Measurements from ENCODE around the gene CACNA2D1.

The CACNA2D1 gene

GRCh38 chr7:81956520-81956919 lies 487.1 kb downstream of the CACNA2D1 start:
- H3K79me1 ChIP-seq (ENCODE audit: low read depth, low read length) = no peaks in the 10 kb centered on the region
- H3K27ac ChIP-seq (replicated peaks; ENCODE audit: low read length) = no peak overlapping the region
- H3K9me3 ChIP-seq (replicated peaks in 1 of 2; ENCODE audit: control insufficient read depth in 2 of 2, insufficient read depth in 1 of 2, low read depth in 1 of 2, low read length in 2 of 2) = no peaks in the 10 kb centered on the region
- H2BK15ac ChIP-seq (ENCODE audit: low read length) = no peak overlapping the region
- no peak overlapping the region for H2BK5ac ChIP-seq (ENCODE audit: low read length)
- H2BK120ac ChIP-seq (ENCODE audit: low read depth, low read length) = no peak overlapping the region
- WGBS, 2 donors (ENCODE audit: extremely low coverage in 2 of 2, insufficient read length in 2 of 2, insufficient replicate concordance in 1 of 2) = no CpG with 5 or more reads among the region's 4 CpGs
- no peak overlapping the region for H4K91ac ChIP-seq (ENCODE audit: low read depth, low read length, poor library complexity)
- H3K4me2 ChIP-seq (ENCODE audit: insufficient read depth, low read length, poor library complexity, severe bottlenecking) = no peak overlapping the region
- no peak overlapping the region for H3K23ac ChIP-seq (ENCODE audit: low read depth, low read length, poor library complexity)
- H3K14ac ChIP-seq (ENCODE audit: low read length) = no peak overlapping the region
- H3K4ac ChIP-seq (ENCODE audit: low read length) = no peak overlapping the region
- H2AFZ ChIP-seq (ENCODE audit: low read length) = no peak overlapping the region
- peak; percentile 46 for DNase-seq (ENCODE audit: low spot score)
- no peak overlapping the region for H2AK5ac ChIP-seq (ENCODE audit: low read depth, low read length)
- H3K27me3 ChIP-seq (ENCODE audit: control insufficient read depth in 3 of 3, insufficient read depth in 3 of 3, low read depth in 1 of 3, low read length in 3 of 3) = peaks cover 0 to 2% (median 0%) of the 10 kb centered on the region in 3 experiments
- H3K4me1 ChIP-seq (ENCODE audit: control insufficient read depth in 2 of 2, insufficient read depth in 1 of 2, low read depth in 1 of 2, low read length in 2 of 2) = no peaks in the 10 kb centered on the region
- H3K36me3 ChIP-seq (replicated peaks in 1 of 2; ENCODE audit: control insufficient read depth in 2 of 2, insufficient read depth in 2 of 2, low read length in 2 of 2) = no peaks in the 10 kb centered on the region
- H3K18ac ChIP-seq (ENCODE audit: low read length) = no peak overlapping the region
- no peak overlapping the region for H4K8ac ChIP-seq (ENCODE audit: low read depth, low read length)
- H3K4me3 ChIP-seq (ENCODE audit: low read length in 2 of 2) = no peak overlapping the region
- no peak overlapping the region for H2BK12ac ChIP-seq (ENCODE audit: low read length)
- H3K9ac ChIP-seq (ENCODE audit: low read depth, low read length, poor library complexity) = no peak overlapping the region

DNA sequence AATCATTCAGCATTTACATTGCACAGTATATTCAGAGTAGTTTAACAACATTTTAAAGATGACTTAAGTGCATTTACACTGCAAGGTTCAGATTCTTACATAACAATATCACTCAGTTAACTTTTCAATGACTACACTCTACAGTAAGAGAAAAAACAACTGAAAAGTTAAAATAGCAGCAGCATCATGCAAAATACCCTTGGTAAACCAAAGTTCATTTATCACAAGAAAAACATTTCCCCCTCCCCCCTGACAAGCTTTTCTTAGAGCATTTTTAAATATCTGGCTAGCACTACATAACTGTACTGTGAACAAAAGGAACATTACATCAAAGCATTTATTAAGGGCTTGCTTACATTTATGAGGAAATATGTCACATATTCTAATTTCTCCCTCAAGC lies 494.3 kb downstream of the CACNA2D1 start:
- H3K27me3 ChIP-seq (ENCODE audit: control insufficient read depth in 3 of 3, insufficient read depth in 3 of 3, low read depth in 1 of 3, low read length in 3 of 3) = peaks cover 0 to 2% (median 0%) of the 10 kb centered on the region in 3 experiments
- H2AK5ac ChIP-seq (ENCODE audit: low read depth, low read length) = no peak overlapping the region
- no peak overlapping the region for H2BK12ac ChIP-seq (ENCODE audit: low read length)
- no peaks in the 10 kb centered on the region for H3K9me3 ChIP-seq (replicated peaks in 1 of 2; ENCODE audit: control insufficient read depth in 2 of 2, insufficient read depth in 1 of 2, low read depth in 1 of 2, low read length in 2 of 2)
- no peak overlapping the region for H2AFZ ChIP-seq (ENCODE audit: low read length)
- no peak for DNase-seq (ENCODE audit: low spot score)
- no peak overlapping the region for H4K91ac ChIP-seq (ENCODE audit: low read depth, low read length, poor library complexity)
- no peak overlapping the region for H3K18ac ChIP-seq (ENCODE audit: low read length)
- H3K4ac ChIP-seq (ENCODE audit: low read length) = no peak overlapping the region
- H3K27ac ChIP-seq (replicated peaks; ENCODE audit: low read length) = no peak overlapping the region
- H2BK15ac ChIP-seq (ENCODE audit: low read length) = no peak overlapping the region
- no peak overlapping the region for H4K8ac ChIP-seq (ENCODE audit: low read depth, low read length)
- H3K79me1 ChIP-seq (ENCODE audit: low read depth, low read length) = no peaks in the 10 kb centered on the region
- no peak overlapping the region for H2BK120ac ChIP-seq (ENCODE audit: low read depth, low read length)
- no peak overlapping the region for H3K9ac ChIP-seq (ENCODE audit: low read depth, low read length, poor library complexity)
- no peaks in the 10 kb centered on the region for H3K36me3 ChIP-seq (replicated peaks in 1 of 2; ENCODE audit: control insufficient read depth in 2 of 2, insufficient read depth in 2 of 2, low read length in 2 of 2)
- no peak overlapping the region for H3K23ac ChIP-seq (ENCODE audit: low read depth, low read length, poor library complexity)
- H3K4me2 ChIP-seq (ENCODE audit: insufficient read depth, low read length, poor library complexity, severe bottlenecking) = no peak overlapping the region
- H3K14ac ChIP-seq (ENCODE audit: low read length) = no peak overlapping the region
- H2BK5ac ChIP-seq (ENCODE audit: low read length) = no peak overlapping the region
- H3K4me3 ChIP-seq (ENCODE audit: low read length in 2 of 2) = no peak overlapping the region
- H3K4me1 ChIP-seq (ENCODE audit: control insufficient read depth in 2 of 2, insufficient read depth in 1 of 2, low read depth in 1 of 2, low read length in 2 of 2) = peaks cover 0 to 3% of the 10 kb centered on the region in 2 donors

GRCh38 chr7:81944058-81944457 lies 499.5 kb downstream of the CACNA2D1 start:
- Histone ChIP-seq H2BK5ac (ENCODE audit: low read length) (no peak overlapping the region), H3K4ac (ENCODE audit: low read length) (no peak overlapping the region), H3K9ac (ENCODE audit: low read depth, low read length, poor library complexity) (no peak overlapping the region), H2AFZ (ENCODE audit: low read length) (no peak overlapping the region), H4K8ac (ENCODE audit: low read depth, low read length) (no peak overlapping the region), H2BK12ac (ENCODE audit: low read length) (no peak overlapping the region), H3K27me3 (ENCODE audit: control insufficient read depth in 3 of 3, insufficient read depth in 3 of 3, low read depth in 1 of 3, low read length in 3 of 3) (no peaks in the 10 kb centered on the region), H3K36me3 (replicated peaks in 1 of 2; ENCODE audit: control insufficient read depth in 2 of 2, insufficient read depth in 2 of 2, low read length in 2 of 2) (no peaks in the 10 kb centered on the region), H3K27ac (replicated peaks; ENCODE audit: low read length) (no peak overlapping the region), H3K79me1 (ENCODE audit: low read depth, low read length) (no peaks in the 10 kb centered on the region), H2AK5ac (ENCODE audit: low read depth, low read length) (no peak overlapping the region), H4K91ac (ENCODE audit: low read depth, low read length, poor library complexity) (no peak overlapping the region), H3K4me1 (ENCODE audit: control insufficient read depth in 2 of 2, insufficient read depth in 1 of 2, low read depth in 1 of 2, low read length in 2 of 2) (no peaks in the 10 kb centered on the region), H3K14ac (ENCODE audit: low read length) (no peak overlapping the region), H3K4me3 (ENCODE audit: low read length in 2 of 2) (no peak overlapping the region), H3K23ac (ENCODE audit: low read depth, low read length, poor library complexity) (no peak overlapping the region), H2BK120ac (ENCODE audit: low read depth, low read length) (no peak overlapping the region), H3K4me2 (ENCODE audit: insufficient read depth, low read length, poor library complexity, severe bottlenecking) (no peak overlapping the region), H3K18ac (ENCODE audit: low read length) (no peak overlapping the region), H2BK15ac (ENCODE audit: low read length) (no peak overlapping the region), H3K9me3 (replicated peaks in 1 of 2; ENCODE audit: control insufficient read depth in 2 of 2, insufficient read depth in 1 of 2, low read depth in 1 of 2, low read length in 2 of 2) (no peaks in the 10 kb centered on the region)
- no peak for DNase-seq (ENCODE audit: low spot score)
- no CpG with 5 or more reads among the region's 2 CpGs for WGBS, 2 donors (ENCODE audit: extremely low coverage in 2 of 2, insufficient read length in 2 of 2, insufficient replicate concordance in 1 of 2)

DNA sequence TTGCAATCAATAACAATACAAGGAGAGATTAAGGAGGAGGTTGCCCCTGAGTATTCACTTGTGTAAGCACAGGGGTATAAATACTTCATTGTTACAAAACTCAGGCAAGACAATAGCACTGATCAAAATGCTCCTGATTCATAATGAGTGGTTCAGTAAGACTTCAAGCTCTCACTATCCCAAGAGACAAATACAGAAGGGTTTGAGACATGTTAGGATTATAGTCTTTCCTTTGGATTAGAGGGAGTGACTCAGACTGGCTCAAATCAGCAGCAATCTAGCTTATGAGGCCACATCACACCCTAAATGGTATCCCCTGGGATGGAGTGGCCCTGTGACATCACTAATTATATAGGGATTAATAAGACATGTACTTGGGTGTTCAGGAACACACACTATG lies 506.5 kb downstream of the CACNA2D1 start:
- H2BK15ac ChIP-seq (ENCODE audit: low read length) = no peak overlapping the region
- no peak overlapping the region for H4K91ac ChIP-seq (ENCODE audit: low read depth, low read length, poor library complexity)
- H2AK5ac ChIP-seq (ENCODE audit: low read depth, low read length) = no peak overlapping the region
- H3K23ac ChIP-seq (ENCODE audit: low read depth, low read length, poor library complexity) = no peak overlapping the region
- H3K18ac ChIP-seq (ENCODE audit: low read length) = no peak overlapping the region
- no peak overlapping the region for H3K4ac ChIP-seq (ENCODE audit: low read length)
- no peak overlapping the region for H3K27ac ChIP-seq (replicated peaks; ENCODE audit: low read length)
- no peak overlapping the region for H2BK12ac ChIP-seq (ENCODE audit: low read length)
- no peak overlapping the region for H2BK5ac ChIP-seq (ENCODE audit: low read length)
- no peak for DNase-seq (ENCODE audit: low spot score)
- H3K14ac ChIP-seq (ENCODE audit: low read length) = no peak overlapping the region
- H3K27me3 ChIP-seq (ENCODE audit: control insufficient read depth in 3 of 3, insufficient read depth in 3 of 3, low read depth in 1 of 3, low read length in 3 of 3) = no peaks in the 10 kb centered on the region
- no peak overlapping the region for H4K8ac ChIP-seq (ENCODE audit: low read depth, low read length)
- no peak overlapping the region for H3K9ac ChIP-seq (ENCODE audit: low read depth, low read length, poor library complexity)
- H3K4me3 ChIP-seq (ENCODE audit: low read length in 2 of 2) = no peak overlapping the region
- no peaks in the 10 kb centered on the region for H3K9me3 ChIP-seq (replicated peaks in 1 of 2; ENCODE audit: control insufficient read depth in 2 of 2, insufficient read depth in 1 of 2, low read depth in 1 of 2, low read length in 2 of 2)
- H3K36me3 ChIP-seq (replicated peaks in 1 of 2; ENCODE audit: control insufficient read depth in 2 of 2, insufficient read depth in 2 of 2, low read length in 2 of 2) = no peaks in the 10 kb centered on the region
- H3K4me2 ChIP-seq (ENCODE audit: insufficient read depth, low read length, poor library complexity, severe bottlenecking) = no peak overlapping the region
- no peak overlapping the region for H2AFZ ChIP-seq (ENCODE audit: low read length)
- no peak overlapping the region for H2BK120ac ChIP-seq (ENCODE audit: low read depth, low read length)
- no peaks in the 10 kb centered on the region for H3K79me1 ChIP-seq (ENCODE audit: low read depth, low read length)
- no peaks in the 10 kb centered on the region for H3K4me1 ChIP-seq (ENCODE audit: control insufficient read depth in 2 of 2, insufficient read depth in 1 of 2, low read depth in 1 of 2, low read length in 2 of 2)
